Retinal pigment epithelial cell (primary cell): ENCODE measurements around the gene F11R.

Source experiments
- DNase-seq: peaks from one replicate; pipeline ENCODE4 v3.0.0-alpha.2; 2010; ENCODE audit warnings: low read depth
- H3K4me3 ChIP-seq: 2 replicates; pipeline ENCODE4 v1.5.1; 2011; ENCODE audit warnings: mild to moderate bottlenecking, low read length, control low read depth, moderate library complexity
- CTCF ChIP-seq: conservative IDR thresholded peaks from 2 replicates; pipeline ENCODE4 v1.5.1; 2011; ENCODE audit warnings: low read depth, low read length, control low read depth, inconsistent platforms

Gene F11R

GRCh38 chr1:160975026-160975425, 45.9 kb downstream of the F11R start:
- no peak for TF ChIP-seq CTCF
- no peak for DNase-seq
- no peak overlapping the region for H3K4me3 ChIP-seq

GRCh38 chr1:160973491-160973890, 47.5 kb downstream of the F11R start:
- no peak for DNase-seq
- TF ChIP-seq CTCF = no peak
- no peak overlapping the region for H3K4me3 ChIP-seq

- no peak overlapping the region for H3K4me3 ChIP-seq
- no peak for TF ChIP-seq CTCF
- no peak for DNase-seq
Observed at GRCh38 chr1:160972939-160973338, 48.0 kb downstream of the F11R start.

- no peak for DNase-seq
- H3K4me3 ChIP-seq = no peak overlapping the region
- no peak for TF ChIP-seq CTCF
Observed at GRCh38 chr1:160971618-160972056, 49.3 kb downstream of the F11R start.

GRCh38 chr1:160963521-160963920, 57.4 kb downstream of the F11R start:
- H3K4me3 ChIP-seq = no peak overlapping the region
- no peak for DNase-seq
- no peak for TF ChIP-seq CTCF

- TF ChIP-seq CTCF = no peak
- DNase-seq = no peak
- H3K4me3 ChIP-seq = no peak overlapping the region
Observed at GRCh38 chr1:160961419-160961818, 59.5 kb downstream of the F11R start.

GRCh38 chr1:160956966-160957365, 64.0 kb downstream of the F11R start:
- TF ChIP-seq CTCF = no peak
- DNase-seq = no peak
- no peak overlapping the region for H3K4me3 ChIP-seq
